GM21390 (cell line): ENCODE results near the gene ERH.

Experiments used
- ATAC-seq: cut with Tn5 transposase; IDR thresholded peaks from one replicate; pipeline ENCODE4 v1.9.1; 2021; ENCODE audit not compliant: unreplicated experiment

ERH gene

GRCh38 chr14:69356903-69357543 is 41.1 kb downstream of the ERH start:
- no peak for ATAC-seq

DNA sequence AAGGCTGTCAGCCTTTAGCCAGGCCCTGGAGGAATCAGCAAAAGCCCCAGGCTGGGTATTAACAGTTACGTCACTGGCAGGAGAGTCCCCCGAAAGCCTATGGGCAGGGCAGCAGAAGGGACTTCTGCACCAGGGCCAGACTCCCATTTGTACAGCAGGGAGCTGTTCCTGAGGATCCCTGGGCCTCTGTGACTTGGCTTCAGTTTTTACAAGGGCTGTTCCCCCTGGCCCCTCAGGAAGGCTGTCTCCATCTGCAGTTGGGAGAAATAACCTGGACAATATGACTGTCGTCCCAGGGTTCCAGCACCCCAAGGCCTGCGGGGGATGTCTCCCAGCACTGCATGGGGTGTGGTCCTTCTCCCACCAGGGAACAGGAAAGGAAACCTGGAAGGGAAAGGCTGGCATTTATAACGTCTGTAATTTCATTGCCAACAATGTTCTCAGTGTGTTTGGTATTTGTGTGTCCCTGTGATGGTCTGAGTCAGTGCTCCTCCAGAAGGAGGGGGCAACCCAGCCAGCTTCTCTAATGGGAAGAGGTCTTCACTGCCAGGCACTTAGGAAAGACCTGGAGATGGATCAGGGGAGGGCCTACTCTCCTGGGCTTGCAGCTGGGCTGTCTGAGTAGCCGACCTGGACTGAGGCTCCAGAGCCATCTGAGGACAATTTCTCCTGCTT is 42.4 kb downstream of the ERH start:
- ATAC-seq, result no peak

DNA sequence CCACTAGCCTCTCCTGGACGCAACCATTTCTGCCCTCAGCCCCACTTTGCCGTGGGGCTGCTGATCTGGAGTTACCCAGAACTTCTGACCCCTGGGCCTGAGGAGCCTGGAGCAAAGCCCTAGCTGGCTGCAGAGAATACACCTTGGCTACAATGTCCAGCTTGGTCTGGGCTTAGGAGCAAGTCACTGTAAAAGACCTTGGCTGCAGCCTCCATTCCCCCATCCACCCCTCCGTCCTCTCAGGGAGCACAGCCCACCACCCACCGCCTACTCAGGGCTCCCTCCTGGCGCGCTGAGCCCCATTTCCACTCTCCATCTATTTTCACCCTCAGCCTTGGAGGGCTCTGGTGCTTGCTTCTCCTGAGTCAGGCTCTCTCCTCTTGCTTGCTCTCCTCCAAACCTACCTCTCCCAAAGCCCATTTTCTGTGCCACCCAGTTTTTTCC is 42.9 kb downstream of the ERH start:
- ATAC-seq, result no peak

DNA sequence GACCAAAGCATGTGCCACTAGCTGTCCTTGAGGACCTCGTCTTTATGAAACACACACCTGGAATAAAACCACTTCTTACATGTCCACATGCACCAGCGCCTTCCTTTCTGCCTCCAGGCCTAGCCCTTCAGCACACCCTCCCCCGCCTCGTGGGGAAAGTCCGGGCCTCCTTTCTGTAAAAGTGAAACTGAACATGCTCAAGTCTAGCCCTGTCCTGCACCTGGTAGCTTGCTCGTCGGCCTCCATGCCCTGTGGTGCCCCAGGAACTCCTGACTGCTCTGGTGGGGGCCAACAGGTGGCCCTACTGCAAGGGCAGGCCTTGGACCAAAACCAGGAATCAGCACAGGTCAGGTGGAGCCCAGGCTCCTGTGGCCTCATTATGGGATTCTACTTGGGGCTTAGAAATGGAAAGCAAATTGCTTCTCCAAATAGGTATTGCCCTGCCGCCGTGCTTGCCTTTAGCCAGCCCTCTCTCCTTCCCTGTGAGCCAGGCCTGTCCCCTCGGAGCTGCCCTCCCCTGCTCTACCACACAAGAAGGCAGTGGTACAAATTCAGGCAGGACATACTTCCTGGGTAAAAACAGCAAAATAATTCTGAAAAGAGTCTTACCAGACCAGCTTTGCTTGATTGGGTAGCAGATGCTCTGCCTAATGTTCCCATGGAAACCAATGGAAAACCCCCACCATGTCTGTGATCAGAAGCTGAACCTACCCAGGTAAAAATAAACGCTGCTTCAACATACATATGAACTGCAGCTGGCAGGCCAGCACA is 43.5 kb downstream of the ERH start:
- ATAC-seq, result peak; percentile 93

- ATAC-seq, result no peak
These were observed 44.9 kb downstream of the ERH start for GRCh38 chr14:69353168-69353567.

DNA sequence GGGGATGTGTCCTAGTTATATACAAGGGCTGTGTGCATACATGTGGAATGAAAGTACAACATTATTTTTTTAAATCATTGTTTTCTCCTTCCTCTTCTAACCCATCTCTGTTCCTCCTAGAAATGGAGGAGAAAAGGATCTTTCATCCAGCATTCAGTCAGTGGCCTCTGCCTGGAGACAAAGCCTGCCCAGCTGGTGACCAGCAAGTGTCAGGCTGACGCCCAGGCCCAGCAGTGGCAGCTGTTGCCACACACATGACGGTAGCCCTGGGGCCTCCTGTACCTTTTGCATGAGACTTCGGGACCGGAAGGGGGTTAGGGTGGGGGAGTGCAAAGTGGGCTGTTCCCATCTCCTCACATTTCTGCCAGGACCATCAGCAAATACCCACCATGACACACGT is 46.2 kb downstream of the ERH start:
- ATAC-seq, result no peak

DNA sequence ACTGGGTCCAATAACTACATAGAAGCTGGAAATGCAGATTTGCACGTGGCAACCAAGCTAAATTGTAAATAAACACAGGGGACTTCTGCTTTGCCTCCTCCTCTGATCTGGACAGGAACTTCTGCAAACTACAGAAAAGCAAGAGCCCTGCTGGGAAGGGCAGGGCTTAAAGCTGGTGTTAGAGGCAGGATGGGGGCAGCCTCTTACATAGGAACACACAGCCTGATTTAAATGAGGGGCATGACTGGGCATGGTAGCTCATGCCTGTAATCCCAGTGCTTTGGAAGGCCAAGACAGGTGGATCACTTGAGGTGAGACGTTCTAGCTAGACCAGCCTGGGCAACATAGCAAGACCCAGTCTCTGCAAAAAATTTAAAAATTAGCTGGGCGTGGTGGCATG is 46.7 kb downstream of the ERH start:
- no peak for ATAC-seq

DNA sequence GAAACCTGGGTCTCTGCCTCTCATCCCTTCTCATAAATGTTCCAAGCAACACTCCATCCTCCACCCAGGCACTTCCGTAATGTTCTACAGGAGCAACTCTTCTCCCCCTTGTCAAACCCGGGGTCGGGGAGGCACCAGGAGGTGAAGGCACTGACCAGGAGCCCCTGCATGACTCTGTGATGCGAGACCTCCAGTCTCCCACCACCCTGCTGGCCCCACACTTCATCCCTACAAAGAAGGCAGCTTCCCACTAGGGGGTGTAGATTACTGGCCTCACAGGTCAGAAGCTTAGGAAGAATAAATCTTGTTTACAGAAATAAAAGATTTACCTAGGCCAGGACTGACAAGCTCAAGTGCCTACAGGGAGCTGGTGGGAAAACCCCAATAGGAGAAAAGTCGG is 47.2 kb downstream of the ERH start:
- no peak for ATAC-seq

DNA sequence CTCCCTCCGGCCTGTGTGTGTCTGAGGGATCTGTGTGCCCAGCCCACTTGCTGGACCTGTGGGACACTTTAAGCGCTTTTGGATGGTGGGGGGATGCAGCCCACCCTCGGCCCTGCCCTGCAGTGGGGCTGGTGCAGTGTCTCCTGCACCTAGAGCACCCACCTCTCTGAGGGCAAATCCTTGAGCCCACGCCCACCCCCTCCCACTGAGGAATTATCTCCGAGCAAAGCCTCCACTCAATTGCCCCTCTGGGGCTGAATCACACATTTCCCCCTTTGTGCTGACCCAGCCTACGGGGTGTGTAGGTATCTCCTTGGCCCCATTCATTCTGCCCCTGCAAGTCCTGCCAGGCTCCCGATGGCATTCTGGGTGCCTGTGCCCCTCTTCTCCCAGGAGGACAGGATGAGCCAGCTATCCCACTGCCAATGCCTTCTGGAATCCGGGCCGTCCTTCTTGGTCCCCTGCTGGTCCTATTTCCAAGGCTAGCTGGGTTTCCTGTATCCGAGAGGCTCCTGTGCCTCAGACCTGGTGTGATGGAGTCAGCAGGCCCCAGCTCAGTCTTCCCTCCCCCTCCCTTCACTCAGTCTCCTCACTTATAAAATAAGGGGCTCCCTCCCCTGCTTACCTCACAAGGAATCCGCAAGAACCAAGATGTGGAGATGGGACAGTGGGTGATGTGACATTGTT is 48.9 kb downstream of the ERH start:
- ATAC-seq, result no peak

DNA sequence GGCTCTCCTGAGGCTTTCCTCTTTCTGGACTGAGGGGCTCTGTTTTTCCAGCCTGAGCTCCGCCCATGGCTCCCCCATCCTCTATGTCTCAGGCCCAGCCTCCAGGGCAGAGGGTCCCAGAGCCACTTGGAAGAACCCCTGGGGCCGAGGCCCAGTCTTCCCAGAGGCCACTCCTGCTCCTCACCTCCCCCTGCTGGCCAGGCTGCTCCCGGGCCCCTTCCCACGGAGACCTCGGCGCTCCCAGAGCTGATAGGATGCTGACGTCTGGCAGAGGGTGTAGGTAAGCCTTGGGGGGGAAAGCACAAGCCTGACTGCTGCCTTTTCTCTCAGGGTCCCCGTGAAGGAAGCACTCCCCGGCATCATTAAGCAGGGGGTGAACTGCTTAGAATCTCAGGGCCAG is 51.4 kb downstream of the ERH start:
- ATAC-seq, result no peak

DNA sequence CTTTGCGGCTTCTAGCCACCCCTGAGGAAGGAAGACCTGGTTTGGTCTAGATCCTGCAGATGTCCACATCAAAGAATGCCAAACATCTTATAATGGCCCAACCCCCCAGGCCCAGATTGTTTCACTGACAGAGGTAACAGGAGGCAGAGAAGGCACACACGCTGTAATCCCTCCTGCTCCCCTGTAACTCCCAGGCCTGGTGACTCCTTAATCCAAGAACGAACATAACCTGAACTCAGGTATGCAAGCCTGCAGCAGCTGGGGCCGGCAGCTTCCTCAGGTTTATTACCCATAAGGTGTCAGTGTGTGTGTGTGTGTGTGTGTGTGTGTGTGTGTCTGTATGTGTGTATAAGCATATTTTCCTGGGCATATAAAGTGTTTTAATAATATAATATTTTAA is 52.7 kb downstream of the ERH start:
- no peak for ATAC-seq

- ATAC-seq, result no peak
These were observed 53.9 kb downstream of the ERH start for GRCh38 chr14:69344171-69344570.

GRCh38 chr14:69342928-69343525 is 55.1 kb downstream of the ERH start:
- ATAC-seq, result no peak

- no peak for ATAC-seq
These were observed 58.7 kb downstream of the ERH start for GRCh38 chr14:69339426-69339825.

DNA sequence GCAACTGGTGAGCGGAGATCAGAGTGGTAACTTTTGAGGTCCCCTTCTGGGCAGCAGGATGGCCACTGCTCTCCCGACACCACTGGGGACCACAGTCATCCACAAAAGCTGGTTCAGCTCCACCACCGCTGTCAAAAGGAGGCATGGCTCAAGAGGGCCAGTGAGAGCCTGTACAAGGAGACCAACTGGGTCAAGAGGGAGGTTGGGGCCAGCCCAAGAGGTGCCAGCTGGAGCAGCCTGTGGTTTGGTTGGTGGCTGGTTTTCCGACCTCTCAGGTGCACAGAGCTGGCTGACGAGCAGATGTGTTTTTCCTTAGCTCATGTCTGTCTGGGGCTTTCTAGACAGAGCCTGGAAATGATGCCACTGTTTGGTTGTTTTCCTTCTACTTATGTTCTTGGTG is 60.1 kb downstream of the ERH start:
- ATAC-seq, result no peak

DNA sequence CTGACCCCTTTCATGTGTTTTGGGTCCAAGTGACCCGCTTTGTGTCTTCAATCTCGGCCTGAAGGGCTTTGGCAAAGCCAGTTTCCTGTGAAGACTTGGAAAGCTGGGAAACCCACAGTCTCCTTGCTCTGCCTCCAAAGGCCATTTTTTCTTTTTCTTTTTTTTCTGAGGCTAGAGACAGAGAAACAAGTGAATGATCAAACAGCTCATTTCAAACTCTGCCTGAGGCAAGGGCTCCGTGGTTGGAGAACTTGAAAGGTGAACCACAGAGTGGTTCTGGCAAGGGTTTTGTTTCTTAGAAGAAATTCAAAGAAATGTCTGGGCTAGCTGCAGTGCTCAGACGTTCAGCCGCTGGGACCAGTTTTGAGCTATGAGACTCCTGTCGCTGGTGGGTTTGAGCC is 62.7 kb downstream of the ERH start:
- ATAC-seq, result no peak

DNA sequence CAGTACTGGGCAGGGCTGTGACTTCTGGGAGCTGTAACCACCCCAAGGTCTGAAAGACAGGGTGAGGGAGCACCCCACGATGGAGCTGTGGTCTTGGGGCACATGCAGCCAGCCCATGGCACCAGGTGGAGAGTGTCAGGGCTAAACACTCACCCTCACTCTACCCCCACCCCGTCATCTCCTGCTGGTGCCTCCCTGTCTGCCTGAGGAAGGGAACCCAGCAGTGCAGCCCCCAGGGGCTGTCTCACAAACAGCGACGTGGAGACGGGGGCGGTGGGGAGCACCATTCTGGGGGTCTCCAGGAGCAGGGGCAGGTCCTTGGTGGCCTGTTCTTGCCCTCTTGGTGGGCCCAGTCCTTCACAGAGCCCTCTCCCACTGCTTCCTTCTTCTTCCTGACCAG is 63.5 kb downstream of the ERH start:
- no peak for ATAC-seq

DNA sequence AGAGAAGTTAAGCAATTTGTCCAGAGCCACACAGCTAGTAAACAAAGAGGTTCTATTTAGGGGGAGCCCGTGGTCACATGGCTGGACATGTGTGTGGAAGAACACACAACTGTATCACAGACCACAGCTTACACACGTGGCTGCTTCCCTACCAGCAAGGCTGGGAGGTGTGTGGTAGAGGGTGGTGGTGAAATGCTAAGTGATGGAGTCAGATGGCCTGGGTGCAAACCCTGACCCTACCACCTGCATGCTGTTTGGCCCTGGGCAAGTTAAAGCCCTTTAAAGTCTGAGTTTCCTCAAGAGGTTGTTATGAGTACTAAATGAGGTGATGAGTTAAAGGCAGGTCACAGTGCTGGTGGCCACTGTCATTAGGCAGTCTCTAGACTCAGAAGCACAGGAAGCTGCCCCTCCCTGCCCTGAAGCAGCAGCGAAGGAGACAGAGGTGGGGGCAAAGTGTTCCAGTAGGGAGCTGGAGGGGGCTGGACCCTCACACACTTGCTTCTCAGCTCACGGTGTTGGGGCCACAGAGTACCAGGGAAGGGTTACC is 64.2 kb downstream of the ERH start:
- no peak for ATAC-seq

DNA sequence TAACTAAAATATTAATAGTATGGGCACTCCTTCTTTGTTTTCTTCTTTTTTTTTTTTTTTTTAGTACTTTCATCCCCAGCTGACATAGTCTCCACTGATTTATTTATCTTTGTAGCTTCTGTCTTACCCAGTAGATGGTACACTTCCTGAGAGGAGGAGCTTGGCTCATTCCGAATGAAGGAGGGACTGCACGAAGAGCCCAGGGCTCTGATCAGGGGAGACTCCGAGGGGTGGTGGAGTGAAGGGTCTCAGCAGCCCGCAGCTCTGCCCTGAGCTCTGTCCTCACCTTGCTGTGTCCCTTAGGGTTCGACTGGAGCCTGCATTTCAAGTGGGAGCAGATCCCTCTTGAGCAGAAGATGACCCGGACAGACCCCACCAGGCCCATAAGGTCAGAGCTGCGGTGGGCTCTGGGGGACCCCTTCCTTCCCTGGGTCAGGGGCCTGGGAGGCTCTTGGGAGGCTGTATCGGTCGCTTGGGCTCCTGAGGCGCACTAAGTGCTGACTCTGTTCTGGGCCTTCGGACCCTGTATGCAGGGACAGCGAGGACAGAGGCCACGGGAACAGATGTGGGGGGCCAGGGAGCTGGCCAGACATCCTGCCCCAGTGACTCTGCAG is 65.2 kb downstream of the ERH start:
- ATAC-seq, result no peak

GRCh38 chr14:69331206-69331605 is 66.9 kb downstream of the ERH start:
- no peak for ATAC-seq
